H1 (cell line): ENCODE measurements around the gene BBX.

Experiments used
- ATF2 ChIP-seq: IDR thresholded peaks from 2 replicates; pipeline ENCODE4 v1.6.1; 2012; ENCODE audit warnings: low read length, inconsistent platforms
- CTCF ChIP-seq, 3 experiments: IDR thresholded peaks; 1 replicate in 2 of 3; 2 replicates in 1 of 3; pipeline versions ENCODE4 v1.5.1 to v1.6.1; 2011; ENCODE audit warnings: low read length in 3 of 3, mild to moderate bottlenecking in 3 of 3, inconsistent platforms in 2 of 3, low read depth in 1 of 3, moderate library complexity in 1 of 3; ENCODE audit not compliant: insufficient read depth in 1 of 3; ENCODE audit errors: control extremely low read depth in 1 of 3
- EP300 ChIP-seq, 2 experiments: IDR thresholded peaks; 1 replicate in 1 of 2; 2 replicates in 1 of 2; pipeline ENCODE4 v1.6.1; 2011 to 2012; ENCODE audit warnings: low read depth in 2 of 2, low read length in 2 of 2, mild to moderate bottlenecking in 2 of 2, borderline replicate concordance in 1 of 2, inconsistent platforms in 1 of 2, moderate library complexity in 1 of 2
- GABPA ChIP-seq: IDR thresholded peaks from 2 replicates; pipeline ENCODE4 v1.6.1; 2011; ENCODE audit warnings: mild to moderate bottlenecking, low read length, moderate library complexity, borderline replicate concordance; ENCODE audit not compliant: insufficient read depth
- POLR2A ChIP-seq, 2 experiments: IDR thresholded peaks; 1 replicate in 1 of 2; 2 replicates in 1 of 2; pipeline ENCODE4 v1.6.1; 2011; ENCODE audit warnings: low read depth in 2 of 2, low read length in 2 of 2, mild to moderate bottlenecking in 2 of 2; ENCODE audit errors: control extremely low read depth in 1 of 2
- TCF12 ChIP-seq: IDR thresholded peaks from 2 replicates; pipeline ENCODE4 v1.6.1; 2011; ENCODE audit warnings: low read depth, mild to moderate bottlenecking, low read length

GRCh38 chr3:107514453-107514852 lies 8.3 kb upstream of the BBX start:
- TF ChIP-seq CTCF (IDR thresholded peaks at IDR 0.05; ENCODE audit: control extremely low read depth in 1 of 3, insufficient read depth in 1 of 3, low read depth in 1 of 3, low read length in 3 of 3), result no peak
- no peak for TF ChIP-seq GABPA
- no peak for TF ChIP-seq POLR2A (IDR thresholded peaks at IDR 0.05; ENCODE audit: control extremely low read depth in 1 of 2, low read depth in 2 of 2, low read length in 2 of 2)
- no peak for TF ChIP-seq TCF12
- TF ChIP-seq EP300 (IDR thresholded peaks at IDR 0.05; ENCODE audit: borderline replicate concordance in 1 of 2, low read depth in 2 of 2, low read length in 2 of 2), result no peak
- no peak for TF ChIP-seq ATF2
